K562 treated with DMSO at 1 percent for 12 hours (cell line): ENCODE data around the gene ROBO4. TPM values are rescaled to one million over a fixed set of nuclear protein-coding genes. Genes with fewer than 3 reads are reported as not detected.

Experiments
- total RNA-seq: library from RNA; unstranded; fragments of 300-600 nt; gene quantifications from 2 replicates; pipeline ENCODE4 v1.2.3, GENCODE V29; 2022; ENCODE audit not compliant: insufficient read depth

Gene ROBO4
- not detected in 2 replicates for total RNA-seq

DNA sequence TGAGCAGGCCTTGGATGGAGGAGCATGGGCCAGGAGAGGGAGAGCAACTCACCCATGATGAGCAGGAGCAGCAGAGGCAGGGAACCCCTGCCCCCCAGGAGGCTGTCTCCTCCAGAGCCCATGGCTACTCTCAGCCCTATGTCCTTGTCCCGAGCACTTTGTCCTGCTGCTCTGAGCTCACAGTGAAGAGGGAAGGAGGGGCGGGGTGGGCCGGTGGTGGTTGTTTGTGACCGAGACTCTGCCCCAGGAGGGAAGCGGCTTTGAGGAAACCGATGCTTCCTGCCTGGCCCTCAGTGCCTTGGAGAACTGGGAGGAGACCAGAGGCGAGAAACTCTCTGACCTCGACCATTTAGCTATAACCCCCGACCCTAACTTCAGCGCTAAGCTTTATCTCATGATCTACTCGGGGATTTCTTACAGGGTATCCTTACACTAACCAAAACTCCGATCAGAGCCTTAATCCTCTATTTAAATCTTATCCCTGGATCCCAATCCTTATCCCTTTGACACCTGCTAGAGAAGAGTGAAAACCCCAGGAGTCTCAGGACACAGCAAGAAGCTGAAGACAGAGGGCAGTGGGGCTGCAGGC lies at the start of gene ROBO4:
Gene ROBO4, minus strand, starts transcription at position 192 of the 589 bp plus-strand sequence. Its CDS starts 70 bp downstream, at position 122.

DNA sequence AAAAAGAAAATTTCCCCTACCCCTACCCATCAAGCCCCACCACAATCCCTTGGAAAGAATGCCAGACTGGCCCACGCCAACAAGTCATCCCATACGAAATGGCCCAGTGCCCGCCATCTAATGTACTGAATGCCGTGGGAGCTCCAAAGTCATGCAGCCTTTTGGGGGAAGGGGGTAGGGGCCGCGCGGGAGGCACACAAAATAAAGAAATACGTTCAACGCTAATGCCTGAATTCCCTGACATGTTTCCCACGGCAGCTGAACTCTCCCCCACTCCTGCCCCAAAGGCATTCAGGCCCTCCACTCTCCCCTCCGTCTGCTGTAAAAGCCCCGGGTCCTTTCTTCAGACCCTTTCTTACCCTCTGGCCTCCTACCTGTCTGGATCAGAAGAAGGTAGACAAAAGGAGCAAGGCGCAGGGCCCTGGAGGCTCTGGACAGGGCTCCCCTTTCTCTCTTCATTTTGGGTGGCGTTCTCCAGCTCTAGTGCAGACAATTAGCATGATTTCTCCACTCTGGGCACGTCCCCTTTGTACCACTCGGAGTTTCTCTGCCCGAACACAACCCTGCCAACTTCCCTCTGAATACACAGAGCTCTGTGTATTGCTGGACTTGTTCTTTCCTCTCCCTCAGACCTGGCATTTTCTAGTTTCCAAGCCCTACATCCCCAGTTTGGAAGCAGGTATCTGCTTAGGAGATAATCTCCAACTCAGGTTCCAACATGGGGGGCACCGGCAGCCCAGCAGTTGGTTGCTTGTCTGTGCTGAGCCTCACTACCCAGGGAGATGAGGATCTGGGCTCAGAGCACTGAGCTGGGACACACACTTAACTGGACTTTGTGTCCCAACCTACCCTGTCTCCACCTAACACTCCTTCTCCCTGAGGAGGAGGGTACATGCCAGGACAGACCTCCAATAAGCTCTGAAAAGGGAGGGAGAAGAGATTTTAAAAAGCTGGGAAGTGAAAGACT lies 38.2 kb upstream of the ROBO4 start, which contains the start of gene HEPACAM:
Gene HEPACAM, minus strand, starts transcription at position 500 of the 967 bp plus-strand sequence. Its CDS starts 41 bp downstream, at position 459.

DNA sequence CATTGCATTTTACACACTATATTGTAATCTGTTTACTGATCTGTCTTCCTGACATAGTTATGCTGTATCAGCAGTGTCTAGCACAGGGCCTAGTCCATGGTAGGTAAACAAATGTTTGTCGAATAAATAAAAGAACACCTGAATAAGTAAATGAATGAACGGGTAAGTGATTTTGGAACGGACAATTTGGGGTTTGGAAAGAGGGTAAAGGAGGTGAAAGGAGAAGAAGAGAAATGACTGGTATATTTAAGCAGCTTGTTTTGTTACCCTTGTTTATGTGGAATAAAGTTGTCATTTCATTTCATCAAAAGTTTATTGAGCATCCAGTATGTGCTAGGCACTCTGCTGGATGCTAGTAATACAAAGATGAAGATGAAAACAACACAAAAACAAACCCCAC lies 21.3 kb upstream of the ROBO4 start, which contains the start of gene HEPN1:
Gene HEPN1, plus strand, starts transcription at position 301 of the 400 bp plus-strand sequence.

DNA sequence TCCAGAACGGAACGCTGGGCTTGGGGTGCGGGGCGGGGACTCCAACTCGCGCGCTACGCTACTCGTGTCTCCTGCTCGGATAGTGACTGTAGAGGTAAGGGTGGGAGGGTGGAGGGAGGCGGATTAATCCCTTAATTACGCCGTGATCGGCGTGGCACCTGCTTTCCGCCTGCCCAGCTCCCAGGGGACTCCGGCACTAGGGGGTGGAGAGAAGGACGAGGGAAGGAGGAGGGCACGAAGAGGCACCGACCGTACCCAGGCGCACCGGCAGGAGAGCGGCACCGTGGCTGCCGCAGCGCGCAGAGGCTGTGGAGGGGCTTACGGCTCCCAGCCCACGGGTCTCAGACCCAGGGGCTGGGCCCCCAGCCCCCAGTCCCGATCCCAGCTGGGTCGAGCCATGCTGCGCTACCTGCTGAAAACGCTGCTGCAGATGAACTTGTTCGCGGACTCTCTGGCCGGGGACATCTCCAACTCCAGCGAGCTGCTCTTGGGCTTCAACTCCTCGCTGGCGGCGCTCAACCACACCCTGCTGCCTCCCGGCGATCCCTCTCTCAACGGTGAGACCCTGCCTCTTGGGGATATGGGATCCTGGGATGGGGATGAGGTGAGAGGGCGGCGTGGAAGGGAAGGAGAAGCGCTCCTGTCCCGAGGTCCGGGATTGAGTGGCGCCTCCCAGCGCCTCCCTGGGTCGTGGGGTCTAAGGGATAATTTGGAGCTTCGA lies 32.3 kb downstream of the ROBO4 start, which contains the start of gene ROBO3:
Gene ROBO3, plus strand, starts transcription at position 252 of the 721 bp plus-strand sequence. Its CDS starts 146 bp downstream, at position 398.

Other genes with a start within 250 kb of the ROBO4 start
- gene SIAE, start 224.1 kb downstream of the ROBO4 start, total RNA-seq: 1.3 and 3.1 TPM in 2 replicates
- gene SPA17, start 224.0 kb downstream of the ROBO4 start, total RNA-seq: 5.3 and 8.6 TPM in 2 replicates
- gene NRGN, start 157.9 kb downstream of the ROBO4 start, total RNA-seq: 9.5 and 12.0 TPM in 2 replicates
- not detected in 2 replicates for gene VSIG2, start 145.6 kb downstream of the ROBO4 start, total RNA-seq
- gene ESAM, start 135.6 kb downstream of the ROBO4 start, total RNA-seq: 0.78 and 1.8 TPM in 2 replicates
- 2.2 and 11.2 TPM in 2 replicates for gene MSANTD2, start 97.5 kb downstream of the ROBO4 start, total RNA-seq
- gene ROBO3, start 32.4 kb downstream of the ROBO4 start, total RNA-seq: 1.6 TPM in 1 of 2 replicates, not detected in the other
- gene HEPN1, start 21.4 kb upstream of the ROBO4 start, total RNA-seq: not detected in 2 replicates
- gene HEPACAM, start 38.2 kb upstream of the ROBO4 start, total RNA-seq: not detected in 2 replicates
- gene CCDC15, start 56.3 kb upstream of the ROBO4 start, total RNA-seq: 0.65 and 4.8 TPM in 2 replicates
- gene SLC37A2, start 165.4 kb upstream of the ROBO4 start, total RNA-seq: 0.77 and 1.9 TPM in 2 replicates
- gene TMEM218, start 213.8 kb upstream of the ROBO4 start, total RNA-seq: 15.2 and 16.9 TPM in 2 replicates